VCaP (cell line): Measurements from ENCODE around the gene XPNPEP3.
"Not testable (repeated sequence)": the region's sequence is repeated elsewhere in the genome, so short reads cannot be mapped to it uniquely, and the experiment has no call there.

ENCODE experiments used
- H3K27ac ChIP-seq: fragments of 450-650 bp; 2 replicates; pipeline ENCODE4 v1.5.1; 2017
- TF ChIP-seq, protein P1 (sequence below): fragments of 450-650 bp; conservative IDR thresholded peaks from 2 replicates; pipeline ENCODE4 v1.5.1; 2017; ENCODE audit warnings: mild to moderate bottlenecking, moderate library complexity

Gene XPNPEP3

GRCh38 chr22:40890881-40891280 is 33.9 kb downstream of the XPNPEP3 start:
- H3K27ac ChIP-seq: no peak overlapping the region
- TF ChIP-seq, protein P1, sequence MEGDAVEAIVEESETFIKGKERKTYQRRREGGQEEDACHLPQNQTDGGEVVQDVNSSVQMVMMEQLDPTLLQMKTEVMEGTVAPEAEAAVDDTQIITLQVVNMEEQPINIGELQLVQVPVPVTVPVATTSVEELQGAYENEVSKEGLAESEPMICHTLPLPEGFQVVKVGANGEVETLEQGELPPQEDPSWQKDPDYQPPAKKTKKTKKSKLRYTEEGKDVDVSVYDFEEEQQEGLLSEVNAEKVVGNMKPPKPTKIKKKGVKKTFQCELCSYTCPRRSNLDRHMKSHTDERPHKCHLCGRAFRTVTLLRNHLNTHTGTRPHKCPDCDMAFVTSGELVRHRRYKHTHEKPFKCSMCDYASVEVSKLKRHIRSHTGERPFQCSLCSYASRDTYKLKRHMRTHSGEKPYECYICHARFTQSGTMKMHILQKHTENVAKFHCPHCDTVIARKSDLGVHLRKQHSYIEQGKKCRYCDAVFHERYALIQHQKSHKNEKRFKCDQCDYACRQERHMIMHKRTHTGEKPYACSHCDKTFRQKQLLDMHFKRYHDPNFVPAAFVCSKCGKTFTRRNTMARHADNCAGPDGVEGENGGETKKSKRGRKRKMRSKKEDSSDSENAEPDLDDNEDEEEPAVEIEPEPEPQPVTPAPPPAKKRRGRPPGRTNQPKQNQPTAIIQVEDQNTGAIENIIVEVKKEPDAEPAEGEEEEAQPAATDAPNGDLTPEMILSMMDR: no peak

- TF ChIP-seq, protein P1: no peak
Measured at GRCh38 chr22:40894417-40894816, 37.5 kb downstream of the XPNPEP3 start.

GRCh38 chr22:40898850-40899357 is 42.0 kb downstream of the XPNPEP3 start:
- TF ChIP-seq, protein P1: peak; percentile 73
- H3K27ac ChIP-seq: no peak overlapping the region

More at GRCh38 chr22:40894417-40894816, 37.5 kb downstream of the XPNPEP3 start:
- no peak overlapping the region for H3K27ac ChIP-seq

DNA sequence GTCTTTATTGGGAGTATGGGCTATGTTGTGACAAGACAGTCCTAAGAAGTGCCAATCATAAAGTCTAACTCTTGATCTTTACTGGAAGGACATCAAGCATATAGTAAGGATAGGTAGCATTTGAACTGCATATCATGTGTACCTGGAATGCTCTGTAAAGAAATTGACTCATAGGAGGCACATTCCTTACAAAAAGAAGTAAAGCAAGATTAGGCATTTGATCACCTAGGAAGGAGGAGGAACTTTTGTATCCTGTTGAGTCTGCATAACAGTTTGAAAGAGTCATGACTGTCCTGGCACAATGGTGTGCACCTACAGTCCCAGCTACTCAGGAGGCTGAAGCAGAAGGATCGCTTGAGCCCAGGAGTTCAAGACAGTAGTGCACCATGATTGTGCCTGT is 47.2 kb downstream of the XPNPEP3 start:
- TF ChIP-seq, protein P1: no peak
- no peak overlapping the region for H3K27ac ChIP-seq

DNA sequence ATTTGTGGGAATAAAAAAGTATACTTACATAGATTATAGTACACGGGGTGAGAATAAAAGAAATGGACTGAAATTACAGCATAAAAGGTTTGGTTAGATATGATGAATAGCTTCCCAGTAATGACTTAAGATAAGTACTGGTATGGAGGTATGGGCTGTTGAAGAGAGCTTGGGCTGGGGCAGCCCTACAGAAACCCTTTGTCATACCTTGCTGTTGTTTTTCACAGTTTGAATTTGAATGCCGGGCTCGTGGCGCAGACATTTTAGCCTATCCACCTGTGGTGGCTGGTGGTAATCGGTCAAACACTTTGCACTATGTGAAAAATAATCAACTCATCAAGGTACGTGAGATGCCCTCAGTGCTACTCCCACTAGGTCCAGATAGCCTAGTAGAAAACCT is 51.9 kb downstream of the XPNPEP3 start:
- TF ChIP-seq, protein P1: no peak

DNA sequence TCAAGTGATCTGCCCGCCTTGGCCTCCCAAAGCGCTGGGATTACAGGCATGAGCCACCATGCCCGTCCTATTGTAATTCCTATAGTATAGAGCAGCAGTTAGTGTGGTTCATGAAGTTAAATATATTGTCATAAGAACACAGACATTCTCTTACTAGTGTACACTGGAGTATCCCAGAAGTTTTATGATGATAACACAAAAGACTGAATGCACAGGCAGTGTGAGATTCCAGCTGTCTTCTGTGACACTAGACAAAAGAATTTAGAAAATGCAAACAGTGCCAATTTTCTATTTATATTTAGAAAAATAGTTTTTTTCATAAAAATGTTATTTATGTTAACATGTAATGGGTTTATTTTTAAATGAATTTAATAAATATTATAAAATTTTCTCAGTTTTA is 54.8 kb downstream of the XPNPEP3 start:
- TF ChIP-seq, protein P1: no peak
- H3K27ac ChIP-seq: no peak overlapping the region

More for the DNA sequence above, 51.9 kb downstream of the XPNPEP3 start:
- H3K27ac ChIP-seq: no peak overlapping the region

DNA sequence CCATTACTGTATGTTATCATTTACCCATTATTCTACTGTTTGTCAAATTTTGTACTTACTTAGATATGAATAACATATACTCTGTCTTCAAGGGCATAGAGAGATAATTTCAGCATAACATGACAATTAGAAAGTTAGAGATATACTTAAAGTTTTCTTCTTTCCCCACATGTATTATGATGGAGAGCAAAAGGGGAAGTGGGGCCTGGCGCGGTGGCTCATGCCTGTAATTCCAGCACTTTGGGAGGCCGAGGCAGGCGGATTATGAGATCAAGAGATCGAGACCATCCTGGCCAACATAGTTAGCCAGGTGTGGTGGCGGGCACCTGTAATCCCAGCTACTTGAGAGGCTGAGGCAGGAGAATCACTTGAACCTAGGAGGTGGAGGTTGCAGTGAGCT is 56.0 kb downstream of the XPNPEP3 start:
- not testable (repeated sequence) for H3K27ac ChIP-seq

DNA sequence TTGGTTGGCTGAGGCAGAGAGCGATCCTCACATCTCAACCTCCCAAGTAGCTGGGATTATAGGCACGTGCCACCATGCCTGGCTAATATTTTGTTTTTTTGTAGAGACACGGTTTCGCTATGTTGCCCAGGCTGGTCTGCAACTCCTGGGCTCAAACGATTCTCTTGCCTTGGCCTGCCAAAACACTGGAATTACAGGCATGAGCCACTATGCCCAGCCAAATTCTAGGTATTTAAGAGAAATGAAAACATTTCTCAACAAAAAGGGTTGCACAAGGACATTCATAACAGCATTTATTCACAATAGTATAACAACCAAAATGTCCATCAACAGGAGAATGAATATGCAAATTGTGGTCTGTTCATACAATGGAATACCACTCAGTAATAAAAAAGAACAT is 62.5 kb downstream of the XPNPEP3 start:
- no peak overlapping the region for H3K27ac ChIP-seq
- TF ChIP-seq, protein P1: no peak
